Measurements from ENCODE around the gene UPK3B.
"Not testable (repeated sequence)": the region's sequence is repeated elsewhere in the genome, so short reads cannot be mapped to it uniquely, and the experiment has no call there.

DNA sequence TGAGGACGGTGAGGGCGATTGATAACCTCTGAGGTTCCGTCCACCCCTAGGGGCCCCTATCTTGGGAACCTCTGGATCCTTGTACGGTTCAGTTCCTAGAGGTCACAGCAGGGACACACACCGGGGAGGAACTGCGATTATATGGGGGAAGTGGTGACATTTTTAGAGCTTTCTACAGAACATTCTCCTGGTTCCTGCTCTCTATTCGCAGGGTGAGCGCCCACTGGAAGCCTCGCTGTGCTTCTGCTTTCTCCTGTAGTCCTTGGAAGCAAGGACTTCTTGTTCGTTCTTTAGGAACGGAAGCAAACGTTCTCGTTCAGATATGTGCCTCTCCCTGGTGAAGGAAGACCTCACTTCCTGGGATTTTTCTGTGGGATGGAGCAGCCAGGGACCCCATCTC is 22.4 kb upstream of the UPK3B start:
- TF ChIP-seq, protein P1, sequence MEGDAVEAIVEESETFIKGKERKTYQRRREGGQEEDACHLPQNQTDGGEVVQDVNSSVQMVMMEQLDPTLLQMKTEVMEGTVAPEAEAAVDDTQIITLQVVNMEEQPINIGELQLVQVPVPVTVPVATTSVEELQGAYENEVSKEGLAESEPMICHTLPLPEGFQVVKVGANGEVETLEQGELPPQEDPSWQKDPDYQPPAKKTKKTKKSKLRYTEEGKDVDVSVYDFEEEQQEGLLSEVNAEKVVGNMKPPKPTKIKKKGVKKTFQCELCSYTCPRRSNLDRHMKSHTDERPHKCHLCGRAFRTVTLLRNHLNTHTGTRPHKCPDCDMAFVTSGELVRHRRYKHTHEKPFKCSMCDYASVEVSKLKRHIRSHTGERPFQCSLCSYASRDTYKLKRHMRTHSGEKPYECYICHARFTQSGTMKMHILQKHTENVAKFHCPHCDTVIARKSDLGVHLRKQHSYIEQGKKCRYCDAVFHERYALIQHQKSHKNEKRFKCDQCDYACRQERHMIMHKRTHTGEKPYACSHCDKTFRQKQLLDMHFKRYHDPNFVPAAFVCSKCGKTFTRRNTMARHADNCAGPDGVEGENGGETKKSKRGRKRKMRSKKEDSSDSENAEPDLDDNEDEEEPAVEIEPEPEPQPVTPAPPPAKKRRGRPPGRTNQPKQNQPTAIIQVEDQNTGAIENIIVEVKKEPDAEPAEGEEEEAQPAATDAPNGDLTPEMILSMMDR (IDR thresholded peaks at IDR 0.05), result not testable (repeated sequence)
- not testable (repeated sequence) for TF ChIP-seq POLR2A (IDR thresholded peaks at IDR 0.05)

Measured in Peyer's patch (tissue), 4 donors.